CD4-positive, alpha-beta T cell treated with Interleukin-4 for 4 hours (primary cell): ENCODE results near the gene NXN.
"Not testable (repeated sequence)": the region's sequence is repeated elsewhere in the genome, so short reads cannot be mapped to it uniquely, and the experiment has no call there.

Source experiments
- DNase-seq: peaks from one replicate; pipeline ENCODE4 v3.0.0-alpha.2; 2020

Gene NXN

DNA sequence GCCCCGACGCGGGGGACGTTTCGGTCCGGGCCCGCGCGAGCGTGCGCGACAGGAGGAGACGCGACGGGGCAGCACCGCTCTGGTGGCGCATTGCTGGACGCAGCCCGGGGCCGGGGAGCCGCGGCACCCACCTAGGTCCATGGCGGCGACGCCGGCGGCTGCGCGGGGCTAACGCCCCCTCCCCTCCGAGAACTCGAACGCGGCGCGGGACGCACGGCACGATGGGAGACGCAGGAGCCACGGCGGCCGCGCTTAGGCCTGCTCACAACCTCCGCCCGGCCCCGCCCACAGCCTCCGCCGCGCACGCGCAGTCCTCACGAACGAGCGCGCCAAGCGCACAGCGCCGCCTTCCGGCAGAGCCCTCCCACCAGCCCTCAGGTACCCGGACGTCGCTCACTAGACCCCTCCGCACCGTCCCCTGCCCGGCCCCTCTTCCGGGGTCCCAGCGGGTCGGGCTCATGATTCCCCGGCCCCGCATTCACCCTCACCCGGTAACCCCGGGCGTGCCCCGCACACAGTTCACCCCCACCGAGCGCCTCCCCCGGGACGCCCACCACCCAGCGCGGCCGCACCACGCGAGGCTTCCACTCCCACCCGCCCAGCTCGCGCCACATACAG, 227.5 kb downstream of the NXN start, which contains the start of gene GEMIN4:
GEMIN4 (minus strand) TSS at position 263 of the 618 bp plus-strand sequence; CDS start at position 141, 122 bp downstream.
- DNase-seq, result peak; percentile 93

DNA sequence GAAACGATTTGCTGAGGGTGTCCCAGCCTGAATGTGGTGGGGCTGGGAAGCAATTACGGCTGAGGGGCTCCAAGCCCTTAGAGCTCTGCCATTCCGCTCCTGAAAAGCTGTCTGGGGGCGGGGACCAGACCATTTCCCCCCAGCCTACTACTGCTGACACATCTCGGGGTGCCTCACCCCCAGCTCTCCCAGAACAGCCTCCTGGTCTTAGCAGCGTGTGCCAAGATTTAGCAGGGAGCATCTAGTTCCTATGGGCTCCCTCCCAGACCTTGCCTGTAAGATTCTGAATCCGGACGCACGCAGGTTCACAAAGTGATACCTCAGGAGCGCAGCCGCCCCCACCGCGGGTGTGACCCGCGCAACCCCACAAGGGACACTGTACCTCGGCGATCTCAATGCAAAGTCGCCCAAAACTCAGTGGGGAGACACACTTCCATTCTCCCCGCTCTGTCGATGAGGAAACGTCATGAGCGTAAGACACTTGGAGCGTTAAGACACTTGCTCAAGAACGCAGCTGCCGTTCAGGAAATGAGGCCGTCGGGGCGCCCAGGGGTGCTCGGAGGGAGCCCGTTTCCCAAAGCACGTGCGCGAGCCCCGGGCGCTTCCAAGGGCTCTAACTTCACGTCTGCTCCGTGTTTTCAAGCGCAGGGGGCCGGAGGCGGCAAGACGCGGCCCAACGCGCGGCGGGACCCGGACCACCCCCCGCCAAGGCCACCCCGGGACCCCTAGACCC, 228.1 kb downstream of the NXN start:
- DNase-seq, result peak; percentile 38

DNA sequence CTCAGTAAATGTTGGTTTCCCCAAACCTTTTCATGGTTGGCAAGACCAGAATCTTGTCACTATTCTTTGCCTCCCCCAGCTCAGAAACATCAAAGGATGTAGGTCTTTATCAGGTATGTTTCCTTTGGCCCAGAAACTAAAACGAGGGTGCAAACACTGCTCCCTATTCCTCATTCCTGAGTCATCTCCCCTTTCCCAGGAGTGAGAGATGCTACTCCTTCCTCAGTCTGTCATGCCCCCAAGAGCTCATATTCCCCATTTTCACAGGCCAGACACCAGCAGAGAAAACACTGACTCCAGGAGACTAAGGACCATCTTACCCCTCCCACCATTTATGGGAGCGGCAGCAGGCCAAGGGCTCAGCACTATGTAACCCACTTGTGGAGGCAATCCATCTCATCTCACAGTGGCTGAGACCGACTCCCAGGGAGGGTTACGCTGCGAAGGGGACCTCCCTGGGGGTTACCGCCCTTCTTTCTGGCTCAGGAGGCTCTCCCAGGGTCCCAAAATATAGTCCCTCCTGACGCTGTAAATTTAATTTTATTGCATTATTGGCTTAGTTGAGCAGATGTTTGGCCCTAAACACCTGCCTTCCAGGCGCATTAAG, 229.0 kb downstream of the NXN start:
- DNase-seq, result no peak

DNA sequence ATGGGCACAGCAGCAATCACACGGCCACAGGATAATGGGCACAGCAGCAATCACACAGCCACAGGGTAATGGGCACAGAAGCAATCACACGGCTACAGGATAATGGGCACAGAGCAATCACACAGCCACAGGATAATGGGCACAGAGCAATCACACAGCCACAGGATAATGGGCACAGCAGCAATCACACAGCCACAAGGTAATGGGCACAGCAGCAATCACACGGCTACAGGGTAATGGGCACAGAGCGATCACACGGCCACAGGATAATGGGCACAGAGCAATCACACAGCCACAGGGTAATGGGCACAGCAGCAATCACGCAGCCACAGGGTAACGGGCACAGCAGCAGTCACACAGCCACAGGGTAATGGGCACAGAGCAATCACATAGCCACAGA, 230.2 kb downstream of the NXN start:
- not testable (repeated sequence) for DNase-seq
